GM23338 (cell line): ENCODE measurements around the gene ERBB4. TPM values are rescaled to one million over a fixed set of nuclear protein-coding genes. Genes with fewer than 3 reads are reported as not detected.

ENCODE experiments used
- ATAC-seq: fragments of 200-7000 bp; cut with Tn5 transposase; 3 replicates; pipeline ENCODE4 v1.9.1; 2020
- DNase-seq: peaks from one replicate; pipeline ENCODE4 v3.0.0-alpha.2; 2015; ENCODE audit warnings: low spot score
- H2AFZ ChIP-seq: fragments of 200-600 bp; sonication (generic); 2 replicates; pipeline ENCODE4 v1.8.0; 2016; ENCODE audit warnings: antibody characterized with exemption, mild to moderate bottlenecking, moderate library complexity
- H3F3A ChIP-seq: fragments of 200-600 bp; sonication (generic); replicated peaks from 2 replicates; pipeline ENCODE4 v1.8.0; 2017; ENCODE audit warnings: antibody characterized with exemption, mixed run types, low read depth
- H3K27ac ChIP-seq: fragments of 200-600 bp; sonication (generic); 2 replicates; pipeline ENCODE4 v1.6.1; 2016; ENCODE audit warnings: low read depth
- H3K27me3 ChIP-seq: fragments of 200-600 bp; sonication (generic); 2 replicates; pipeline ENCODE4 v1.8.0; 2016; ENCODE audit warnings: mild to moderate bottlenecking, mixed run types, moderate library complexity; ENCODE audit not compliant: insufficient read depth
- H3K36me3 ChIP-seq: fragments of 200-600 bp; sonication (generic); 2 replicates; pipeline ENCODE4 v1.8.0; 2016; ENCODE audit warnings: mild to moderate bottlenecking; ENCODE audit not compliant: insufficient read depth
- H3K4me1 ChIP-seq: fragments of 200-600 bp; sonication (generic); 2 replicates; pipeline ENCODE4 v1.8.0; 2016; ENCODE audit warnings: mild to moderate bottlenecking, moderate library complexity; ENCODE audit not compliant: insufficient read depth
- H3K4me2 ChIP-seq: fragments of 200-600 bp; sonication (generic); 2 replicates; pipeline ENCODE4 v1.7.1; 2017; ENCODE audit warnings: mixed run types
- H3K4me3 ChIP-seq: fragments of 200-600 bp; sonication (generic); 2 replicates; pipeline ENCODE4 v1.6.1; 2016; ENCODE audit warnings: mixed run types
- H3K79me2 ChIP-seq: fragments of 200-600 bp; sonication (generic); replicated peaks from 2 replicates; pipeline ENCODE4 v1.8.0; 2017; ENCODE audit warnings: mild to moderate bottlenecking; ENCODE audit not compliant: insufficient read depth
- H3K9me2 ChIP-seq: fragments of 200-600 bp; sonication (generic); 2 replicates; pipeline ENCODE4 v1.8.0; 2017; ENCODE audit not compliant: insufficient read depth
- H4K20me1 ChIP-seq: fragments of 200-600 bp; sonication (generic); replicated peaks from 2 replicates; pipeline ENCODE4 v1.8.0; 2017; ENCODE audit warnings: mild to moderate bottlenecking; ENCODE audit not compliant: insufficient read depth
- H3K27ac Mint-ChIP-seq: 2 replicates; pipeline ENCODE4 v1.8.0; 2020; ENCODE audit warnings: inconsistent platforms, mild to moderate bottlenecking, moderate library complexity, mixed read lengths
- H3K27me3 Mint-ChIP-seq: 3 replicates; pipeline ENCODE4 v1.8.0; 2022; ENCODE audit warnings: low read depth, mild to moderate bottlenecking, moderate library complexity, mixed read lengths, inconsistent platforms; ENCODE audit not compliant: insufficient read depth, poor library complexity
- H3K36me3 Mint-ChIP-seq: 3 replicates; pipeline ENCODE4 v1.8.0; 2021; ENCODE audit warnings: low read depth, mild to moderate bottlenecking, inconsistent platforms, moderate library complexity, mixed read lengths
- H3K4me1 Mint-ChIP-seq: 3 replicates; pipeline ENCODE4 v1.8.0; 2020; ENCODE audit warnings: mild to moderate bottlenecking, inconsistent platforms, mixed read lengths
- H3K4me3 Mint-ChIP-seq: 3 replicates; pipeline ENCODE4 v1.8.0; 2021; ENCODE audit warnings: moderate library complexity, mild to moderate bottlenecking, inconsistent platforms, mixed read lengths
- H3K9me3 Mint-ChIP-seq: 3 replicates; pipeline ENCODE4 v1.8.0; 2020; ENCODE audit warnings: moderate library complexity, mild to moderate bottlenecking, inconsistent platforms, mixed read lengths
- ETS1 ChIP-seq: IDR thresholded peaks from 2 replicates; pipeline ENCODE4 v1.6.1; 2016; ENCODE audit warnings: antibody characterized with exemption
- EZH2phosphoT487 ChIP-seq: fragments of 200-600 bp; sonication (generic); IDR thresholded peaks from one replicate; pipeline ENCODE4 v1.8.1; 2018; ENCODE audit warnings: antibody characterized with exemption; ENCODE audit not compliant: unreplicated experiment
- JUNB ChIP-seq: IDR thresholded peaks from one replicate; pipeline ENCODE4 v1.6.1; 2016; ENCODE audit warnings: antibody characterized with exemption; ENCODE audit not compliant: unreplicated experiment
- NANOG ChIP-seq: IDR thresholded peaks from 2 replicates; pipeline ENCODE4 v1.6.1; 2016; ENCODE audit warnings: antibody characterized with exemption, borderline replicate concordance
- polyA plus RNA-seq: library from polyadenylated mRNA; unstranded; fragments of >200 nt; fragmentation: Nextera tagmentation; extraction: Ambion mirVana; gene quantifications from 2 replicates; pipeline ENCODE4 v1.2.1, GENCODE V29; 2016
- total RNA-seq: library from RNA; depleted of rRNA; stranded (reverse); fragments of >200 nt; shearing (Covaris generic); gene quantifications from 2 replicates; pipeline ENCODE4 v1.2.3, GENCODE V29; 2014
- TF ChIP-seq, protein P1 (sequence below): fragments of 250-450 bp; sonication (Bioruptor Pico); IDR thresholded peaks from 2 replicates; pipeline ENCODE4 v1.5.0; 2020; ENCODE audit warnings: mild to moderate bottlenecking, moderate library complexity
- TF ChIP-seq, protein P2 (sequence below): IDR thresholded peaks from one replicate; pipeline ENCODE4 v1.6.1; 2018; ENCODE audit warnings: antibody characterized with exemption; ENCODE audit not compliant: unreplicated experiment

The ERBB4 gene
- total and polyA plus RNA-seq, 2 experiments from 2014 or later = 0.73 to 1.1 TPM

- Mint-ChIP-seq H3K36me3 (no peaks in the 10 kb centered on the region), H3K27me3 (peaks cover 2% of the 10 kb centered on the region), H3K27ac (no peak overlapping the region), H3K4me1 (no peaks in the 10 kb centered on the region), H3K9me3 (no peaks in the 10 kb centered on the region), H3K4me3 (no peak overlapping the region)
- Histone ChIP-seq H3K4me3 (no peak overlapping the region), H3K4me2 (no peak overlapping the region), H3K9me2 (no peaks in the 10 kb centered on the region), H3K27me3 (no peaks in the 10 kb centered on the region), H3K4me1 (no peaks in the 10 kb centered on the region), H3F3A (no peaks in the 10 kb centered on the region), H3K27ac (no peak overlapping the region), H3K36me3 (no peaks in the 10 kb centered on the region), H4K20me1 (no peaks in the 10 kb centered on the region), H2AFZ (no peak overlapping the region), H3K79me2 (no peaks in the 10 kb centered on the region)
- TF ChIP-seq, protein P1, sequence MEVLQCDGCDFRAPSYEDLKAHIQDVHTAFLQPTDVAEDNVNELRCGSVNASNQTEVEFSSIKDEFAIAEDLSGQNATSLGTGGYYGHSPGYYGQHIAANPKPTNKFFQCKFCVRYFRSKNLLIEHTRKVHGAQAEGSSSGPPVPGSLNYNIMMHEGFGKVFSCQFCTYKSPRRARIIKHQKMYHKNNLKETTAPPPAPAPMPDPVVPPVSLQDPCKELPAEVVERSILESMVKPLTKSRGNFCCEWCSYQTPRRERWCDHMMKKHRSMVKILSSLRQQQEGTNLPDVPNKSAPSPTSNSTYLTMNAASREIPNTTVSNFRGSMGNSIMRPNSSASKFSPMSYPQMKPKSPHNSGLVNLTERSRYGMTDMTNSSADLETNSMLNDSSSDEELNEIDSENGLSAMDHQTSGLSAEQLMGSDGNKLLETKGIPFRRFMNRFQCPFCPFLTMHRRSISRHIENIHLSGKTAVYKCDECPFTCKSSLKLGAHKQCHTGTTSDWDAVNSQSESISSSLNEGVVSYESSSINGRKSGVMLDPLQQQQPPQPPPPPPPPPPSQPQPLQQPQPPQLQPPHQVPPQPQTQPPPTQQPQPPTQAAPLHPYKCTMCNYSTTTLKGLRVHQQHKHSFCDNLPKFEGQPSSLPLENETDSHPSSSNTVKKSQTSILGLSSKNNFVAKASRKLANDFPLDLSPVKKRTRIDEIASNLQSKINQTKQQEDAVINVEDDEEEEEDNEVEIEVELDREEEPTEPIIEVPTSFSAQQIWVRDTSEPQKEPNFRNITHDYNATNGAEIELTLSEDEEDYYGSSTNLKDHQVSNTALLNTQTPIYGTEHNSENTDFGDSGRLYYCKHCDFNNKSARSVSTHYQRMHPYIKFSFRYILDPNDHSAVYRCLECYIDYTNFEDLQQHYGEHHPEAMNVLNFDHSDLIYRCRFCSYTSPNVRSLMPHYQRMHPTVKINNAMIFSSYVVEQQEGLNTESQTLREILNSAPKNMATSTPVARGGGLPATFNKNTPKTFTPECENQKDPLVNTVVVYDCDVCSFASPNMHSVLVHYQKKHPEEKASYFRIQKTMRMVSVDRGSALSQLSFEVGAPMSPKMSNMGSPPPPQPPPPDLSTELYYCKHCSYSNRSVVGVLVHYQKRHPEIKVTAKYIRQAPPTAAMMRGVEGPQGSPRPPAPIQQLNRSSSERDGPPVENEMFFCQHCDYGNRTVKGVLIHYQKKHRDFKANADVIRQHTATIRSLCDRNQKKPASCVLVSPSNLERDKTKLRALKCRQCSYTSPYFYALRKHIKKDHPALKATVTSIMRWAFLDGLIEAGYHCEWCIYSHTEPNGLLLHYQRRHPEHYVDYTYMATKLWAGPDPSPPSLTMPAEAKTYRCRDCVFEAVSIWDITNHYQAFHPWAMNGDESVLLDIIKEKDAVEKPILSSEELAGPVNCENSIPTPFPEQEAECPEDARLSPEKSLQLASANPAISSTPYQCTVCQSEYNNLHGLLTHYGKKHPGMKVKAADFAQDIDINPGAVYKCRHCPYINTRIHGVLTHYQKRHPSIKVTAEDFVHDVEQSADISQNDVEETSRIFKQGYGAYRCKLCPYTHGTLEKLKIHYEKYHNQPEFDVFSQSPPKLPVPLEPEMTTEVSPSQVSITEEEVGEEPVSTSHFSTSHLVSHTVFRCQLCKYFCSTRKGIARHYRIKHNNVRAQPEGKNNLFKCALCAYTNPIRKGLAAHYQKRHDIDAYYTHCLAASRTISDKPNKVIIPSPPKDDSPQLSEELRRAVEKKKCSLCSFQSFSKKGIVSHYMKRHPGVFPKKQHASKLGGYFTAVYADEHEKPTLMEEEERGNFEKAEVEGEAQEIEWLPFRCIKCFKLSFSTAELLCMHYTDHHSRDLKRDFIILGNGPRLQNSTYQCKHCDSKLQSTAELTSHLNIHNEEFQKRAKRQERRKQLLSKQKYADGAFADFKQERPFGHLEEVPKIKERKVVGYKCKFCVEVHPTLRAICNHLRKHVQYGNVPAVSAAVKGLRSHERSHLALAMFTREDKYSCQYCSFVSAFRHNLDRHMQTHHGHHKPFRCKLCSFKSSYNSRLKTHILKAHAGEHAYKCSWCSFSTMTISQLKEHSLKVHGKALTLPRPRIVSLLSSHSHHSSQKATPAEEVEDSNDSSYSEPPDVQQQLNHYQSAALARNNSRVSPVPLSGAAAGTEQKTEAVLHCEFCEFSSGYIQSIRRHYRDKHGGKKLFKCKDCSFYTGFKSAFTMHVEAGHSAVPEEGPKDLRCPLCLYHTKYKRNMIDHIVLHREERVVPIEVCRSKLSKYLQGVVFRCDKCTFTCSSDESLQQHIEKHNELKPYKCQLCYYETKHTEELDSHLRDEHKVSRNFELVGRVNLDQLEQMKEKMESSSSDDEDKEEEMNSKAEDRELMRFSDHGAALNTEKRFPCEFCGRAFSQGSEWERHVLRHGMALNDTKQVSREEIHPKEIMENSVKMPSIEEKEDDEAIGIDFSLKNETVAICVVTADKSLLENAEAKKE = no peak
- TF ChIP-seq, protein P2, sequence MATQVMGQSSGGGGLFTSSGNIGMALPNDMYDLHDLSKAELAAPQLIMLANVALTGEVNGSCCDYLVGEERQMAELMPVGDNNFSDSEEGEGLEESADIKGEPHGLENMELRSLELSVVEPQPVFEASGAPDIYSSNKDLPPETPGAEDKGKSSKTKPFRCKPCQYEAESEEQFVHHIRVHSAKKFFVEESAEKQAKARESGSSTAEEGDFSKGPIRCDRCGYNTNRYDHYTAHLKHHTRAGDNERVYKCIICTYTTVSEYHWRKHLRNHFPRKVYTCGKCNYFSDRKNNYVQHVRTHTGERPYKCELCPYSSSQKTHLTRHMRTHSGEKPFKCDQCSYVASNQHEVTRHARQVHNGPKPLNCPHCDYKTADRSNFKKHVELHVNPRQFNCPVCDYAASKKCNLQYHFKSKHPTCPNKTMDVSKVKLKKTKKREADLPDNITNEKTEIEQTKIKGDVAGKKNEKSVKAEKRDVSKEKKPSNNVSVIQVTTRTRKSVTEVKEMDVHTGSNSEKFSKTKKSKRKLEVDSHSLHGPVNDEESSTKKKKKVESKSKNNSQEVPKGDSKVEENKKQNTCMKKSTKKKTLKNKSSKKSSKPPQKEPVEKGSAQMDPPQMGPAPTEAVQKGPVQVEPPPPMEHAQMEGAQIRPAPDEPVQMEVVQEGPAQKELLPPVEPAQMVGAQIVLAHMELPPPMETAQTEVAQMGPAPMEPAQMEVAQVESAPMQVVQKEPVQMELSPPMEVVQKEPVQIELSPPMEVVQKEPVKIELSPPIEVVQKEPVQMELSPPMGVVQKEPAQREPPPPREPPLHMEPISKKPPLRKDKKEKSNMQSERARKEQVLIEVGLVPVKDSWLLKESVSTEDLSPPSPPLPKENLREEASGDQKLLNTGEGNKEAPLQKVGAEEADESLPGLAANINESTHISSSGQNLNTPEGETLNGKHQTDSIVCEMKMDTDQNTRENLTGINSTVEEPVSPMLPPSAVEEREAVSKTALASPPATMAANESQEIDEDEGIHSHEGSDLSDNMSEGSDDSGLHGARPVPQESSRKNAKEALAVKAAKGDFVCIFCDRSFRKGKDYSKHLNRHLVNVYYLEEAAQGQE = no peak
- TF ChIP-seq NANOG (no peak), JUNB (no peak), EZH2phosphoT487 (no peak), ETS1 (no peak)
- no peak for DNase-seq
- ATAC-seq = no peak
Measured at GRCh38 chr2:212024040-212024439, 514.6 kb downstream of the ERBB4 start.
